Measurements from ENCODE around the gene ITPKC. TPM values are rescaled to one million over a fixed set of nuclear protein-coding genes. Genes with fewer than 3 reads are reported as not detected.

ITPKC gene
- total and polyA plus RNA-seq, 2 of the 13 experiments (the other 11 are each of a cell fraction or from before 2014, with no cell fraction given) = 6.9 to 11.2 TPM

GRCh38 chr19:40718774-40719391 is 2.0 kb downstream of the ITPKC start (continued):
- TF ChIP-seq ZNF597 (CRISPR knock-in tag; IDR thresholded peaks at IDR 0.05) (no peak), NFE2L2 (IDR thresholded peaks at IDR 0.05; ENCODE audit: low read length) (no peak), HNRNPLL (IDR thresholded peaks at IDR 0.05; ENCODE audit: low read depth, low read length, poor library complexity, severe bottlenecking) (no peak), ZNF83 (CRISPR knock-in tag; IDR thresholded peaks at IDR 0.05; ENCODE audit: borderline replicate concordance) (no peak), ZNF839 (CRISPR knock-in tag; IDR thresholded peaks at IDR 0.05; ENCODE audit: borderline replicate concordance) (0 out of 2 replicates have a peak, but pooled peaks have one; percentile 58), ZNF18 (CRISPR knock-in tag; IDR thresholded peaks at IDR 0.05; ENCODE audit: insufficient replicate concordance) (no peak), JARID2 (CRISPR knock-in tag; IDR thresholded peaks at IDR 0.05; ENCODE audit: insufficient replicate concordance) (no peak), HOXD1 (CRISPR knock-in tag; IDR thresholded peaks at IDR 0.05) (0 out of 2 replicates have a peak, but pooled peaks have one; percentile 52), TCF7 (IDR thresholded peaks at IDR 0.05; ENCODE audit: low read depth) (no peak), MXD3 (CRISPR knock-in tag; IDR thresholded peaks at IDR 0.05) (no peak), SRSF4 (IDR thresholded peaks at IDR 0.05; ENCODE audit: low read depth, low read length, poor library complexity, severe bottlenecking) (no peak), NFIB (CRISPR knock-in tag; IDR thresholded peaks at IDR 0.05; ENCODE audit: borderline replicate concordance) (no peak), ZBTB40 (IDR thresholded peaks at IDR 0.05) (no peak), ZBTB40 (CRISPR knock-in tag; IDR thresholded peaks at IDR 0.05) (0 out of 2 replicates have a peak, but pooled peaks have one; percentile 23), ELK4 (CRISPR knock-in tag; IDR thresholded peaks at IDR 0.05; ENCODE audit: borderline replicate concordance) (no peak)

All from HepG2 (cell line).